Upper lobe of left lung (tissue), 6 donors: ENCODE results near the gene ZFAND5. TPM values are rescaled to one million over a fixed set of nuclear protein-coding genes. Genes with fewer than 3 reads are reported as not detected.
A peak's percentile ranks its signal among the peaks of the same experiment; 100 is the strongest.

Source experiments
- ATAC-seq, 2 donors: fragments of 200-7000 bp; cut with Tn5 transposase; one replicate each; pipeline ENCODE4 v1.9.1; 2022; ENCODE audit warnings: mild to moderate bottlenecking in 2 of 2, moderate library complexity in 2 of 2; ENCODE audit not compliant: low FRiP score in 2 of 2
- DNase-seq, 2 donors: peaks; one replicate each; pipeline ENCODE4 v3.0.0-alpha.2; 2019 to 2020
- H3K27ac ChIP-seq, 4 donors: fragments of 200-600 bp; sonication (generic); one replicate each; pipeline ENCODE4 v1.5.1; 2016 to 2019
- H3K27me3 ChIP-seq, 4 donors: fragments of 200-600 bp; sonication (generic); one replicate each; pipeline ENCODE4 v1.5.1; 2017 to 2019
- H3K36me3 ChIP-seq, 4 donors: fragments of 200-600 bp; sonication (generic); one replicate each; pipeline ENCODE4 v1.5.1; 2016 to 2019
- H3K4me1 ChIP-seq, 4 donors: fragments of 200-600 bp; sonication (generic); one replicate each; pipeline ENCODE4 v1.5.1; 2018 to 2019
- H3K4me3 ChIP-seq, 4 donors: fragments of 200-600 bp; sonication (generic); one replicate each; pipeline ENCODE4 v1.5.1; 2017 to 2019; ENCODE audit warnings: mild to moderate bottlenecking in 2 of 4, moderate library complexity in 1 of 4
- H3K9me3 ChIP-seq, 4 donors: fragments of 200-600 bp; sonication (generic); one replicate each; pipeline ENCODE4 v1.5.1; 2018 to 2019
- CTCF ChIP-seq, 6 experiments: fragments of 450-650 bp in 4 of 6; fragments of 200-600 bp in 2 of 6; sonication (generic) in 2 of 6; IDR thresholded peaks; one replicate each; pipeline ENCODE4 v1.5.1; 2016 to 2019; ENCODE audit warnings: antibody characterized with exemption in 6 of 6
- EP300 ChIP-seq, 4 donors: sonication (generic); formaldehyde crosslinking; IDR thresholded peaks; one replicate each; pipeline ENCODE4 v1.5.1; 2017; ENCODE audit warnings: antibody characterized with exemption in 4 of 4, control low read depth in 2 of 4
- POLR2A ChIP-seq, 4 donors: fragments of 450-650 bp; IDR thresholded peaks; one replicate each; pipeline ENCODE4 v1.5.1; 2016 to 2017; ENCODE audit warnings: antibody characterized with exemption in 4 of 4, mild to moderate bottlenecking in 2 of 4
- POLR2AphosphoS5 ChIP-seq, 2 donors: sonication (generic); formaldehyde crosslinking; IDR thresholded peaks; one replicate each; pipeline ENCODE4 v1.5.1; 2017; ENCODE audit warnings: antibody characterized with exemption in 2 of 2
- WGBS, 2 donors: methylation state at CpG; one replicate each; pipeline ENCODE4 v1.1.5; 2017 to 2018; 5-methylcytosine and 5-hydroxymethylcytosine counted together
- total RNA-seq, 6 donors: library from RNA; depleted of rRNA in 4 of 6; stranded (reverse); fragments of >200 nt in 4 of 6; gene quantifications; one replicate each; pipeline versions ENCODE4 v1.1.0 to v1.2.1, GENCODE V29; 2016 to 2021
- donor health status: DM: no; HTN: no; CAD: no; lungs with moderate emphysema.
- donor health status: DM: no; HTN: yes; CAD: no; lungs with severe emphysema.

The ZFAND5 gene
- 100 to 1,000 TPM; 199 to 483 (median 293) TPM for total RNA-seq

- Histone ChIP-seq H3K27me3 (no peaks in the 10 kb centered on the region), H3K4me1 (peaks cover 14 to 35% (median 24%) of the 10 kb centered on the region in 4 donors), H3K9me3 (no peaks in the 10 kb centered on the region), H3K4me3 (peak within 1 kb of the TSS; percentile 63 to 91 (median 75)), H3K27ac (peak within 1 kb of the TSS; percentile 100), H3K36me3 (peaks cover 0 to 18% (median 3%) of the 10 kb centered on the region in 4 donors)
- WGBS, 2 donors = 0 to 1% methylated on average over 22 to 31 of the region's 110 CpGs
- DNase-seq = peak; percentile 99 to 100
- ATAC-seq = peak; percentile 96 to 99
- TF ChIP-seq POLR2AphosphoS5 (IDR thresholded peaks at IDR 0.05) (peak; percentile 99 to 100), POLR2A (IDR thresholded peaks at IDR 0.05) (peak; percentile 99 to 100 (median 100)), CTCF (IDR thresholded peaks at IDR 0.05) (peak in 4 of 6 experiments; percentile 36 to 59 (median 44)), EP300 (IDR thresholded peaks at IDR 0.05) (peak in 2 of 4 donors; percentile 1 to 86)
Measured at GRCh38 chr9:72364679-72365524, at the start of gene ZFAND5. TSS of gene ZFAND5 (minus strand) at chr9:72365208. CDS start at chr9:72360778, 4,430 bp downstream.

- no peak for DNase-seq
- H3K4me3 ChIP-seq = no peak overlapping the region
- H3K36me3 ChIP-seq = no peaks in the 10 kb centered on the region
- no peaks in the 10 kb centered on the region for H3K27me3 ChIP-seq
- WGBS, 2 donors = 80 to 92% methylated on average over 2 of the region's 2 CpGs
- H3K9me3 ChIP-seq = no peaks in the 10 kb centered on the region
- H3K4me1 ChIP-seq = no peaks in the 10 kb centered on the region
- TF ChIP-seq POLR2A (IDR thresholded peaks at IDR 0.05) (no peak), CTCF (IDR thresholded peaks at IDR 0.05) (no peak), POLR2AphosphoS5 (IDR thresholded peaks at IDR 0.05) (no peak), EP300 (IDR thresholded peaks at IDR 0.05) (no peak)
- no peak overlapping the region for H3K27ac ChIP-seq
- ATAC-seq = no peak
Measured at GRCh38 chr9:72412483-72413040, 47.6 kb upstream of the ZFAND5 start.

GRCh38 chr9:72410214-72410613, 45.2 kb upstream of the ZFAND5 start:
- 91 to 93% methylated on average over 1 of the region's 1 CpG for WGBS, 2 donors
- Histone ChIP-seq H3K4me1 (no peaks in the 10 kb centered on the region), H3K27me3 (no peaks in the 10 kb centered on the region), H3K9me3 (no peaks in the 10 kb centered on the region), H3K36me3 (no peaks in the 10 kb centered on the region), H3K4me3 (no peak overlapping the region), H3K27ac (no peak overlapping the region)
- DNase-seq (no peak), ATAC-seq (no peak)
- no peak for TF ChIP-seq CTCF (IDR thresholded peaks at IDR 0.05)
- TF ChIP-seq EP300 (IDR thresholded peaks at IDR 0.05) = no peak
- no peak for TF ChIP-seq POLR2A (IDR thresholded peaks at IDR 0.05)
- no peak for TF ChIP-seq POLR2AphosphoS5 (IDR thresholded peaks at IDR 0.05)

- whole genome bisulfite sequencing, 2 donors = 52 to 69% methylated on average over 2 of the region's 2 CpGs
- Histone ChIP-seq H3K36me3 (no peaks in the 10 kb centered on the region), H3K4me3 (no peak overlapping the region), H3K27ac (no peak overlapping the region), H3K4me1 (no peaks in the 10 kb centered on the region), H3K27me3 (no peaks in the 10 kb centered on the region), H3K9me3 (no peaks in the 10 kb centered on the region)
- no peak for TF ChIP-seq POLR2A (IDR thresholded peaks at IDR 0.05)
- no peak for TF ChIP-seq POLR2AphosphoS5 (IDR thresholded peaks at IDR 0.05)
- TF ChIP-seq EP300 (IDR thresholded peaks at IDR 0.05) = no peak
- no peak for TF ChIP-seq CTCF (IDR thresholded peaks at IDR 0.05)
- ATAC-seq (no peak), DNase-seq (no peak)
Measured at GRCh38 chr9:72407114-72407513, 42.1 kb upstream of the ZFAND5 start.
